ENCODE data around the gene CCDC13.

- TF ChIP-seq TARDBP (IDR thresholded peaks at IDR 0.05) (no peak), PKNOX1 (IDR thresholded peaks at IDR 0.05) (no peak), FOXA1 (IDR thresholded peaks at IDR 0.05) (no peak), SUZ12 (IDR thresholded peaks at IDR 0.05) (no peak), CTBP1 (IDR thresholded peaks at IDR 0.05; ENCODE audit: borderline replicate concordance) (no peak), SP1 (IDR thresholded peaks at IDR 0.05) (no peak)
Measured at GRCh38 chr3:42730706-42731420, 42.2 kb downstream of the CCDC13 start.
